ENCODE data around the gene ZNF831.

- no peak for TF ChIP-seq CTCF (IDR thresholded peaks at IDR 0.05)
- TF ChIP-seq NRF1 (IDR thresholded peaks at IDR 0.05; ENCODE audit: low read depth, low read length), result no peak
- no peak for TF ChIP-seq TCF12 (IDR thresholded peaks at IDR 0.05)
Measured at GRCh38 chr20:59191036-59191755, 27.6 kb downstream of the ZNF831 start.
